ENCODE measurements around the gene DOCK7.

DOCK7 gene

GRCh38 chr1:62691062-62691844 is 3.1 kb upstream of the DOCK7 start:
- Histone ChIP-seq H3K4me2 (ENCODE audit: low read depth, low read length) (no peak overlapping the region), H3K27me3 (replicated peaks; ENCODE audit: insufficient read depth, low read length) (no peaks in the 10 kb centered on the region), H2AFZ (ENCODE audit: low read length) (no peak overlapping the region), H3K4me1 (ENCODE audit: low read length) (no peaks in the 10 kb centered on the region), H3K36me3 (replicated peaks; ENCODE audit: insufficient read depth, low read length) (no peaks in the 10 kb centered on the region), H3K9me3 (replicated peaks; ENCODE audit: insufficient read depth, low read length) (no peaks in the 10 kb centered on the region), H3F3A (ENCODE audit: insufficient read depth, low read length) (no peaks in the 10 kb centered on the region), H4K20me1 (ENCODE audit: insufficient read depth, low read length) (no peaks in the 10 kb centered on the region), H3K79me2 (ENCODE audit: low read length) (0 out of 2 replicates have a peak, but pooled peaks cover 5% of the 10 kb centered on the region), H3K4me3 (ENCODE audit: low read length) (no peak overlapping the region), H3K9ac (ENCODE audit: low read length) (no peak overlapping the region), H3K9me2 (replicated peaks; ENCODE audit: insufficient read depth, low read length) (no peaks in the 10 kb centered on the region), H3K27ac (ENCODE audit: low read length) (no peak overlapping the region)
- TF ChIP-seq EZH2phosphoT487 (IDR thresholded peaks at IDR 0.05; ENCODE audit: low read length) (no peak), EZH2 (optimal IDR thresholded peaks at IDR 0.05; ENCODE audit: low read depth, low read length) (no peak), CTCF (IDR thresholded peaks at IDR 0.05; ENCODE audit: low read length) (no peak)
- DNase-seq, result no peak

GRCh38 chr1:62689524-62689923 is 1.3 kb upstream of the DOCK7 start:
- Histone ChIP-seq H4K20me1 (ENCODE audit: insufficient read depth, low read length) (no peaks in the 10 kb centered on the region), H3K27ac (ENCODE audit: low read length) (no peak overlapping the region), H3K9ac (ENCODE audit: low read length) (no peak overlapping the region), H3K27me3 (replicated peaks; ENCODE audit: insufficient read depth, low read length) (no peaks in the 10 kb centered on the region), H3K36me3 (replicated peaks; ENCODE audit: insufficient read depth, low read length) (no peaks in the 10 kb centered on the region), H3K79me2 (ENCODE audit: low read length) (0 out of 2 replicates have a peak, but pooled peaks cover 5% of the 10 kb centered on the region), H3K4me2 (ENCODE audit: low read depth, low read length) (no peak overlapping the region), H2AFZ (ENCODE audit: low read length) (no peak overlapping the region), H3K9me2 (replicated peaks; ENCODE audit: insufficient read depth, low read length) (no peaks in the 10 kb centered on the region), H3F3A (ENCODE audit: insufficient read depth, low read length) (no peaks in the 10 kb centered on the region), H3K9me3 (replicated peaks; ENCODE audit: insufficient read depth, low read length) (no peaks in the 10 kb centered on the region), H3K4me3 (ENCODE audit: low read length) (no peak overlapping the region), H3K4me1 (ENCODE audit: low read length) (no peaks in the 10 kb centered on the region)
- DNase-seq, result no peak
- TF ChIP-seq CTCF (IDR thresholded peaks at IDR 0.05; ENCODE audit: low read length), result no peak
- no peak for TF ChIP-seq EZH2 (optimal IDR thresholded peaks at IDR 0.05; ENCODE audit: low read depth, low read length)
- no peak for TF ChIP-seq EZH2phosphoT487 (IDR thresholded peaks at IDR 0.05; ENCODE audit: low read length)

DNA sequence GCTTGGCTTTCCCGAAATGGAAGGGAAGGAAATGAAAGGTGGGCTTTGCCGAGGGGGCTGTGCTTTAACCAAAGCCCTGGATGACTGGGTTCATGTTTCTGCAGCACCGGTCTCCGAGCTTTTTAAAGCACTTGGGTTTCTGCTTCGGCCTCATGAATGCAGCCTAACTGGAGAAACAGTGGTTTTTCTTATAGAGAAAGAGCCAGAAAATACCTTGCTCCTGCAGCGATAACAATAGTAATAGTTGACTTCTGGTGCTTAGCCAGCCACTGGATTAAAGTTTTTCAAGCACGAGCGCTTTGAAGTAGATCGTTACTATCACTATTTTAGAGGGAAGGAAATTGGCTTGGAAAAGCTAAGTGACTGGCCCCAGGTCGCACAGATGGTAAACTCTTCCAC is 500 bp upstream of the DOCK7 start:
- no peaks in the 10 kb centered on the region for H3F3A ChIP-seq (ENCODE audit: insufficient read depth, low read length)
- peak overlapping the region; percentile 97 for H3K4me2 ChIP-seq (ENCODE audit: low read depth, low read length)

More for the DNA sequence above, 500 bp upstream of the DOCK7 start:
- no peak for TF ChIP-seq EZH2 (optimal IDR thresholded peaks at IDR 0.05; ENCODE audit: low read depth, low read length)
- no peak for TF ChIP-seq EZH2phosphoT487 (IDR thresholded peaks at IDR 0.05; ENCODE audit: low read length)
- no peak for TF ChIP-seq CTCF (IDR thresholded peaks at IDR 0.05; ENCODE audit: low read length)
- peak overlapping the region; percentile 93 for H3K4me3 ChIP-seq (ENCODE audit: low read length)
- H3K79me2 ChIP-seq (ENCODE audit: low read length), result 0 out of 2 replicates have a peak, but pooled peaks cover 5% of the 10 kb centered on the region
- H3K9me2 ChIP-seq (replicated peaks; ENCODE audit: insufficient read depth, low read length), result no peaks in the 10 kb centered on the region
- no peaks in the 10 kb centered on the region for H3K9me3 ChIP-seq (replicated peaks; ENCODE audit: insufficient read depth, low read length)
- peak overlapping the region; percentile 59; the same call in 1 of the 2 replicates for H3K9ac ChIP-seq (ENCODE audit: low read length)
- H2AFZ ChIP-seq (ENCODE audit: low read length), result peak overlapping the region; percentile 98
- H3K27ac ChIP-seq (ENCODE audit: low read length), result no peak overlapping the region
- no peaks in the 10 kb centered on the region for H3K36me3 ChIP-seq (replicated peaks; ENCODE audit: insufficient read depth, low read length)
- no peaks in the 10 kb centered on the region for H3K27me3 ChIP-seq (replicated peaks; ENCODE audit: insufficient read depth, low read length)
- no peaks in the 10 kb centered on the region for H3K4me1 ChIP-seq (ENCODE audit: low read length)
- peak; percentile 17 for DNase-seq
- no peaks in the 10 kb centered on the region for H4K20me1 ChIP-seq (ENCODE audit: insufficient read depth, low read length)
